Measurements from ENCODE around the gene KCNJ6. TPM values are rescaled to one million over a fixed set of nuclear protein-coding genes. Genes with fewer than 3 reads are reported as not detected.

The KCNJ6 gene
- total and polyA plus RNA-seq, 9 of the 15 experiments (the other 6 are each of a cell fraction or from before 2014, with no cell fraction given), result 0.06 to 0.21 (median 0.13) TPM; not detected in 1

DNA sequence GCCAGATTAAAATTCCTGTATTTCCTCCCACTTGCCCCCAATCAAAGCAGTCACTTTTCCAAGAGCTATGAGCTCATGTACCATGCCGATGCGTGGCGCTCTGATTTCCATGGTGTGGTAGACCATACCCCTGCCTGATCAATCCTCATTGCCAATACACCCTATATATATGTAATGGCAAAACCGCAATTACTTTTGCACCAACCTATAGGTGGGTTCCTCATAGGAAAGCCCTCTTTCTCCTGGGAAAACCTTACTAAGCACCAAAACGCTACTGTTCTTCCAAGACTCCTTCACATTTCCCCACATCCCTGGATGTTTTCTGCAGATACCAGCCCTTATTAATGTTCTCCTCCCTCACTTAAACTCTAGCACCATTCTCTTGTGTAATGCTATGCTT, 11.0 kb downstream of the KCNJ6 start (continued):
- TF ChIP-seq, protein P1, sequence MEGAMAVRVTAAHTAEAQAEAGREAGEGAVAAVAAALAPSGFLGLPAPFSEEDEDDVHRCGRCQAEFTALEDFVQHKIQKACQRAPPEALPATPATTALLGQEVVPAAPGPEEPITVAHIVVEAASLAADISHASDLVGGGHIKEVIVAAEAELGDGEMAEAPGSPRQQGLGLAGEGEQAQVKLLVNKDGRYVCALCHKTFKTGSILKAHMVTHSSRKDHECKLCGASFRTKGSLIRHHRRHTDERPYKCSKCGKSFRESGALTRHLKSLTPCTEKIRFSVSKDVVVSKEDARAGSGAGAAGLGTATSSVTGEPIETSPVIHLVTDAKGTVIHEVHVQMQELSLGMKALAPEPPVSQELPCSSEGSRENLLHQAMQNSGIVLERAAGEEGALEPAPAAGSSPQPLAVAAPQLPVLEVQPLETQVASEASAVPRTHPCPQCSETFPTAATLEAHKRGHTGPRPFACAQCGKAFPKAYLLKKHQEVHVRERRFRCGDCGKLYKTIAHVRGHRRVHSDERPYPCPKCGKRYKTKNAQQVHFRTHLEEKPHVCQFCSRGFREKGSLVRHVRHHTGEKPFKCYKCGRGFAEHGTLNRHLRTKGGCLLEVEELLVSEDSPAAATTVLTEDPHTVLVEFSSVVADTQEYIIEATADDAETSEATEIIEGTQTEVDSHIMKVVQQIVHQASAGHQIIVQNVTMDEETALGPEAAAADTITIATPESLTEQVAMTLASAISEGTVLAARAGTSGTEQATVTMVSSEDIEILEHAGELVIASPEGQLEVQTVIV (CRISPR knock-in tag; IDR thresholded peaks at IDR 0.05; ENCODE audit: borderline replicate concordance), result no peak
- no peak for TF ChIP-seq SLC30A9 (CRISPR knock-in tag; IDR thresholded peaks at IDR 0.05)

DNA sequence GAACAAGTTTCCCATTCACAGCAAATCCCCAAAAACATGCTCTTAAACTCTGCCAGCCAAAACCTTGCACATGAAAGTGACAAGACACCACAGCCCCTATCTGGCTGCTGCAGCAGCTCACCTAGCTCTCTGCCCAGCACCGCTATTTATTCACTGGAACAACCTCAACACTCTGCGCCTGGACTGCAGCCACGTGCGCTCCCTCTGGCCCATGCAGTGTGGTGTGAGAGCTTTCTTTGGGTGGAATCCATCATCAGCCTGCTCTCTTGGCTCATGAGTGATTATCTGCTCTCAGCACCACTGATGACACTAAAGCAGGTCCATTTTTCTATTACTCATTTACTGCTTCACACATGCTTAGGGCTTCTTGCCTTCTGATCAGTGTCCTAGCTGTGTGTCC, 11.4 kb downstream of the KCNJ6 start:
- no peaks in the 10 kb centered on the region for H3K4me1 ChIP-seq (replicated peaks in 1 of 2; ENCODE audit: control insufficient read depth in 2 of 2, insufficient read depth in 2 of 2, low read length in 2 of 2)
- in situ Hi-C loops (cut with MboI) (no loop called here), intact Hi-C loops (cut with micrococcal nuclease) (no loop called here)
- peaks cover 0 to 5% of the 10 kb centered on the region in 2 experiments; a peak in 3 of 5 replicates for H3K27me3 ChIP-seq (ENCODE audit: control insufficient read depth in 2 of 2, insufficient read depth in 2 of 2, low read length in 2 of 2)
- no peak overlapping the region for H2AFZ ChIP-seq (ENCODE audit: low read depth, low read length)
- H3K36me3 ChIP-seq (ENCODE audit: control insufficient read depth, insufficient read depth, low read length), result no peaks in the 10 kb centered on the region
- TF ChIP-seq, protein P2, sequence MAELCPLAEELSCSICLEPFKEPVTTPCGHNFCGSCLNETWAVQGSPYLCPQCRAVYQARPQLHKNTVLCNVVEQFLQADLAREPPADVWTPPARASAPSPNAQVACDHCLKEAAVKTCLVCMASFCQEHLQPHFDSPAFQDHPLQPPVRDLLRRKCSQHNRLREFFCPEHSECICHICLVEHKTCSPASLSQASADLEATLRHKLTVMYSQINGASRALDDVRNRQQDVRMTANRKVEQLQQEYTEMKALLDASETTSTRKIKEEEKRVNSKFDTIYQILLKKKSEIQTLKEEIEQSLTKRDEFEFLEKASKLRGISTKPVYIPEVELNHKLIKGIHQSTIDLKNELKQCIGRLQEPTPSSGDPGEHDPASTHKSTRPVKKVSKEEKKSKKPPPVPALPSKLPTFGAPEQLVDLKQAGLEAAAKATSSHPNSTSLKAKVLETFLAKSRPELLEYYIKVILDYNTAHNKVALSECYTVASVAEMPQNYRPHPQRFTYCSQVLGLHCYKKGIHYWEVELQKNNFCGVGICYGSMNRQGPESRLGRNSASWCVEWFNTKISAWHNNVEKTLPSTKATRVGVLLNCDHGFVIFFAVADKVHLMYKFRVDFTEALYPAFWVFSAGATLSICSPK (IDR thresholded peaks at IDR 0.05; ENCODE audit: borderline replicate concordance), result no peak
- TF ChIP-seq SIN3B (IDR thresholded peaks at IDR 0.05; ENCODE audit: low read depth), result no peak
- POLR2A ChIA-PET, result no interaction called here
- no peak overlapping the region for H3K4me2 ChIP-seq (ENCODE audit: insufficient read depth, low read length)
- no peak for DNase-seq (ENCODE audit: extremely low read depth in 1 of 4, low spot score in 3 of 4)
- H3K9me1 ChIP-seq (ENCODE audit: control insufficient read depth, insufficient read depth, low read length), result no peaks in the 10 kb centered on the region
- WGBS (ENCODE audit: insufficient coverage, low coverage, missing lambda C conversion rate), result 3% methylated on average over 4 of the region's 4 CpGs
- no peak overlapping the region for H3K27ac ChIP-seq (ENCODE audit: extremely low read depth, low read depth, low read length)
- CTCF ChIA-PET (ENCODE audit: low intra/inter-chr PET ratio), result no interaction called here
- no peak for ATAC-seq
- no peak overlapping the region for H3K4me3 ChIP-seq
- H3K9ac ChIP-seq (ENCODE audit: insufficient read depth in 1 of 2, low read depth in 2 of 2, low read length in 2 of 2), result no peak overlapping the region
- no peaks in the 10 kb centered on the region for H3K79me2 ChIP-seq (ENCODE audit: control insufficient read depth, insufficient read depth, low read length)
- FAIRE-seq, result no peak
- BruUV-seq (replicated peaks), result no TSS peak
- no peaks in the 10 kb centered on the region for H3K9me3 ChIP-seq (replicated peaks; ENCODE audit: control insufficient read depth, insufficient read depth, low read depth, low read length)
- H4K20me1 ChIP-seq (replicated peaks; ENCODE audit: control insufficient read depth, insufficient read depth, low read length), result no peaks in the 10 kb centered on the region; the same call in 1 of the 2 replicates

Data from K562 (cell line).